ENCODE results near the gene GRIP1.

The GRIP1 gene

DNA sequence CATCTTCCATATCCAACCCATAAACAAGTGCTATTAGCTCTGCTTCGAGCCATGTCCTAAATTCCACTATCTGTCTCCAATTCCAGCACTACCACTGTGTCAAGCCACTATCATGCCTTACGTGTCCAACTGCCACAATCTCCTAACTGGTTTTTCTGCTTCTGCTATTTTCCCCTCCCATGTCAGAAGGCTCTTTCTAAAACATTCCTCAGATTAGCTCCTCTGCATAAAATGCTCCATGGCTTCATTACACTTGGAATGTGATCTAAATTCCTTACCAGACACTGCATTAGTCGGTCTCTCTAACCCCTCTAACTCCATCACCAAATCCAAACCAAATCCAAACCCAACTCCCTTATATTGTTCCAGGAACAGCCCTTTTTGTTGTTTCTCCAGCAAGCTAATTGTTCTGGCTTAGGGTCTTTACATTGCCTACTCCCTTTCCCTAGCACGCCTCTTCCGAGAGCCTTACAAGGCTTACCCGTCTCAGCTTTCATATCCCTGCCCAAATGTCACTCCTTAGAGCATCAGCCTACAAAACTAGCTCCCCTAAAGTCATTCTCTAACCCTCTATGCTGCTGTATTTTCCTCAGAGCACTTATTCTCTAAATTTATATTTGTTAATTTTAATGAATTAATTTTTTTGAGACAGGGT lies 236.8 kb downstream of the GRIP1 start:
- H3K4me1 Mint-ChIP-seq, result no peaks in the 10 kb centered on the region
- no peaks in the 10 kb centered on the region for H3K27me3 Mint-ChIP-seq
- H3K36me3 Mint-ChIP-seq, result no peaks in the 10 kb centered on the region
- H3K9me3 Mint-ChIP-seq, result no peaks in the 10 kb centered on the region
- no peak for DNase-seq
- CTCF ChIA-PET, result no interaction called here
- no peak overlapping the region for H3K4me3 Mint-ChIP-seq
- H3K27ac Mint-ChIP-seq, result no peak overlapping the region

DNA sequence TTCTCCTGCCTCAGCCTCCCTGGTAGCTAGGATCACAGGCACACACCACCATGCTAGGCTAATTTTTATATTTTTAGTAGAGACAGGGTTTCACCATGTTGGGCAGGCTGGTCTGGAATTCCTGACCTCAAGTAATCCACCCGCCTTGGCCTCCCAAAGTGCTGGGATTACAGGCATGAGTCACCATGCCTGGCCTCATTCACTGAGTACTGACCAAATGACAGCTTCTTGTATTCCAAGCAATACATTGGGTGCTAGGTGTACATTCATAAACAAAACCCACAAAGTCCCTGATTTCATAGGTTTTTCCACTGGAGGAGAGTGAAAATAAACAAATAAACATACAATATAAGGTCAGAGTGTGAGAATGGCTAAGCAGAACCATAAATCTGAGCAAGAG lies 240.3 kb downstream of the GRIP1 start:
- Mint-ChIP-seq H3K4me3 (no peak overlapping the region), H3K27ac (no peak overlapping the region)

GRCh38 chr12:66430106-66430505 lies 248.8 kb downstream of the GRIP1 start:
- Mint-ChIP-seq H3K9me3 (no peaks in the 10 kb centered on the region), H3K4me1 (no peaks in the 10 kb centered on the region), H3K27me3 (no peaks in the 10 kb centered on the region), H3K4me3 (no peak overlapping the region), H3K27ac (no peak overlapping the region), H3K36me3 (no peaks in the 10 kb centered on the region)
- no peak for DNase-seq
- CTCF ChIA-PET, result no interaction called here

More for the DNA sequence above, 240.3 kb downstream of the GRIP1 start:
- DNase-seq, result no peak
- Mint-ChIP-seq H3K9me3 (no peaks in the 10 kb centered on the region), H3K27me3 (no peaks in the 10 kb centered on the region), H3K4me1 (no peaks in the 10 kb centered on the region), H3K36me3 (no peaks in the 10 kb centered on the region)
- CTCF ChIA-PET, result no interaction called here

DNA sequence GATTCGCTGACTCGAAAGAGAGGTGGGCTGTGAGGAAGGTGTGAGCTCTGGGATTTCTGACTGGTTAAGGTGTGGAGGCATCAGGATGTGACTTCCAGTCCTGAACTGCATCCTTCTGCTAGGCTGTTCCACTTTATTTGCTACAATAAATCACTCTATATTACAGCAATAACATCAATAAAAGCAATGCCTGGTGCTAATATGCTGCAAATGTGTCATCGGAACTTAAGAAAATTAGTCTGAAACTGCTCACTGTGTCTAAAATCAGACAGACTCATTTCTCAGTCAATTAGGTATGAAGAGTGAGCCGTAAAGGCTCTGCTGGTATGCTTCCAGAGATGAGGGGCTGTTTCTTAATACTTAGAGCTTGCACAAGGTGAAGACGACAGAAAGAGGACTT lies 250.0 kb downstream of the GRIP1 start:
- no peak overlapping the region for H3K4me3 Mint-ChIP-seq
- H3K4me1 Mint-ChIP-seq, result no peaks in the 10 kb centered on the region
- H3K27ac Mint-ChIP-seq, result no peak overlapping the region
- H3K27me3 Mint-ChIP-seq, result no peaks in the 10 kb centered on the region
- peaks cover 4% of the 10 kb centered on the region for H3K9me3 Mint-ChIP-seq
- no peak for DNase-seq
- CTCF ChIA-PET, result no interaction called here
- H3K36me3 Mint-ChIP-seq, result no peaks in the 10 kb centered on the region

DNA sequence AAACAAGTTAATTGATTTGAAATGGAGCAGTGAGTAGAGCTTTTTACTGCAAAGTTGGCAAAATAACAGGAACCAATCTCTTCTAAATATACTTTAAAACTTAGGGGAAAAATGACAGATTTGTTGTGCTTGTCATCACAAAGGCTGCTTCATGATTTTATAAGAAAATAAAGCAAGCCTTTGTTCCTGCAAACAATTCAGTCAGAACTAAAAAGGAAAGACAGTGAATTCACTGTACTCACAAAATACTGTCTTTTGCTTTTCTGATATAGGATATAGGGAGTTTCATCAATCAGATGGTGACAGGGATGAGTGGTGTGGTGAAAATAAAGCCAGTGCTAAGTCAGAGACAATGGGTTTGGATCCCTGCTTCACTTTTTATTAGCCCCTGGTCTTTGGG lies 250.6 kb downstream of the GRIP1 start:
- Mint-ChIP-seq H3K4me3 (no peak overlapping the region), H3K27me3 (no peaks in the 10 kb centered on the region), H3K9me3 (peaks cover 4% of the 10 kb centered on the region), H3K4me1 (no peaks in the 10 kb centered on the region), H3K36me3 (no peaks in the 10 kb centered on the region), H3K27ac (no peak overlapping the region)
- DNase-seq, result no peak
- CTCF ChIA-PET, result no interaction called here

DNA sequence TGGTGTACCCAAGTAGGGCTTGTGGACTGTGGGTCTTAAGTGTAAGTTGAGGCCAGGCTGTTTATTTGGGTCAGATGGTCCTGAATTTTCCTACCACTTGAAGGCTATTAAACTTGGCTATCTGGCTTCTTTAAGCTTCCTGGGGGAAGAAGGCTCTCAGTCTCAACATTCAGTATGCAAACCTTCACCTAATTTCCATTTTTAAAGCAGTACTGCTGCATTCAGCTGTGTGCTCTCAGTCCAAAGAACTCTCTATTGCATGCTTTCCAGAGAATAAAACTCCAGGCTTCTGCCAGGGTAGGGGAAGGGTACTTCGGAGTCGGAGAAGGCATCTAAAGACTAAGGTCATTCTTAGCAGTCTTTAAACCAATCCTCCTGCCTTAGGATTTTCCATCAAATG lies 252.2 kb downstream of the GRIP1 start:
- CTCF ChIA-PET, result no interaction called here
- H3K36me3 Mint-ChIP-seq, result no peaks in the 10 kb centered on the region

DNA sequence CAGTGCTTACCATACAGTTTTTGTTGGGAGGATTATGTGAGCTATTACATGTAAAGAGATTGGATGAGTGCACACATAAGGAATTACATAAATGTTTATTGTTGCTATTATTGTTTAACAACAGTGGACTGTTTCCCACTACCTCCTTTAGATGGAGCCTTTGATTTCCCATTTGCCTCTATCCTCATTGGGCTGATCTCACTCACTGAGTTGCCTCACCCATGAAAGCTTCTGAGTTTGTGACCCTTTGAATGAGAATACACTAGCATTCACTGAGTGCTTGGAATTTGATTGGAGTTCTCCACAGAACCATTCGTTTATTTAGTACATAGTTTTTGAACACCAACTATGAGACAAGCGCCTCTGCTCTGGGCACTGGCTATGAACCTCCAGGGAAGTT lies 255.6 kb downstream of the GRIP1 start:
- Mint-ChIP-seq H3K36me3 (no peaks in the 10 kb centered on the region), H3K27ac (no peak overlapping the region), H3K9me3 (peaks cover 4% of the 10 kb centered on the region), H3K4me3 (no peak overlapping the region), H3K4me1 (no peaks in the 10 kb centered on the region), H3K27me3 (no peaks in the 10 kb centered on the region)
- DNase-seq, result no peak
- CTCF ChIA-PET, result no interaction called here

More for the DNA sequence above, 252.2 kb downstream of the GRIP1 start:
- H3K27me3 Mint-ChIP-seq, result no peaks in the 10 kb centered on the region
- H3K27ac Mint-ChIP-seq, result no peak overlapping the region
- no peak for DNase-seq
- H3K9me3 Mint-ChIP-seq, result peaks cover 4% of the 10 kb centered on the region
- no peaks in the 10 kb centered on the region for H3K4me1 Mint-ChIP-seq
- H3K4me3 Mint-ChIP-seq, result no peak overlapping the region

GRCh38 chr12:66418908-66419307 lies 260.0 kb downstream of the GRIP1 start:
- H3K27ac Mint-ChIP-seq, result no peak overlapping the region
- no peak overlapping the region for H3K4me3 Mint-ChIP-seq
- DNase-seq, result no peak
- no peaks in the 10 kb centered on the region for H3K9me3 Mint-ChIP-seq
- no peaks in the 10 kb centered on the region for H3K4me1 Mint-ChIP-seq
- no peaks in the 10 kb centered on the region for H3K36me3 Mint-ChIP-seq
- CTCF ChIA-PET, result no interaction called here
- peaks cover 10% of the 10 kb centered on the region for H3K27me3 Mint-ChIP-seq

- Mint-ChIP-seq H3K9me3 (no peaks in the 10 kb centered on the region), H3K27ac (no peak overlapping the region), H3K36me3 (no peaks in the 10 kb centered on the region), H3K27me3 (peaks cover 10% of the 10 kb centered on the region), H3K4me1 (no peaks in the 10 kb centered on the region), H3K4me3 (no peak overlapping the region)
- CTCF ChIA-PET, result no interaction called here
- DNase-seq, result no peak
These were observed 261.7 kb downstream of the GRIP1 start for GRCh38 chr12:66417217-66417616.

DNA sequence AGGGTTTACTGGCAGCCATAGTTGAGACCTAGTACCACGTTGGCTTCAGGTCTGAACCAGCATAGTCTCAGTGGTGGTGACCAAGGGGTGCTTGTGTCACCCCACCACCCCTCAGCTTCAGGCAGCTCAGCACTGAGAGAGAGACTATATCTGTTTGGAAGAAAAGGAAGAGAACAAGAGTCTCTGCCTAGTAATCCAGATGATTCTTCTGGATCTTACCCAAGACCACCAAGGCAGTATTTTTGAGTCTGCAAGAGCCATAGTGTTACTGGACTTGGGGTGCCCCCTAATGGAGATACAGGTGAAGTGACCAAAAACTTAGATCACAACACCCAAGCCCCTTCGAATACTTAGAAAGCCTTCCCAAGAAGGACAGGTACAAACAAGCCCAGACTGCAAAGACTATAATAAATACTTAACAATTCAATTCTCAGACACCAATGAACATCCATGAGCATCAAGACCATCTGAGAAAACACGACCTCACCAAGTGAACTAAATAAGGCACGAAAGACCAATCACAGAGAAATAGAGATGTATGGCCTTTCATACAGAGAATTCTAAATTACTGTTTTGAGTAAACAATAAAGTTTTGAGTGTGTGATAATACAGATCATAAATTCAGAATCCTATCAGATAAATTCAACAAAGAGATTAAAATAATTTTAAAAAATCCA lies 269.5 kb downstream of the GRIP1 start:
- H3K27me3 Mint-ChIP-seq, result peaks cover 5% of the 10 kb centered on the region
- peak; percentile 59 for DNase-seq
- no peaks in the 10 kb centered on the region for H3K4me1 Mint-ChIP-seq
- no peak overlapping the region for H3K4me3 Mint-ChIP-seq
- no peaks in the 10 kb centered on the region for H3K36me3 Mint-ChIP-seq
- no peak overlapping the region for H3K27ac Mint-ChIP-seq
- H3K9me3 Mint-ChIP-seq, result no peaks in the 10 kb centered on the region
- CTCF ChIA-PET, result interaction anchor here (0.6 to 7.0 kb wide), 16 partner anchors 12 to 278 kb away, joined by 3 to 90 read pairs (median 7); partner anchors contain the start of gene HELB

DNA sequence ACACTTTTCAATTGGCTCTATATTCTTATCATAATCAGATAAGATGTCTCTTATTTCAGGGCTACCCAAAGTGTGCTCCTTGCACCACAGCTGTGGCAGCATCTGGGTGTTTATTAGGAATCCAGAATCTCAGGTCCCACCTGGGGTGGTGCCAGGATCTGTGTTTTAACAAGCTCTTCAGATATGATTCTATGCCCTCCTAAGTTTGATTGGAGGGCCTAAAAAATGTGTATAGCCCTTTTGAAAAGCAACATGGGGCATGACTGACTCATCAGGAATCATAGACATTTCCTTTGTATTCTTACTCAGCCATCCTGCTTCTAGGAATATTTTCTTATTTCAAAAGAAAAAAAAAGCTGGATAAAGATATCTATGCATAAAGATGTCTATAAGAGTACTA lies 273.5 kb downstream of the GRIP1 start:
- Mint-ChIP-seq H3K36me3 (no peaks in the 10 kb centered on the region), H3K27ac (no peak overlapping the region), H3K4me3 (no peak overlapping the region), H3K27me3 (peaks cover 3% of the 10 kb centered on the region), H3K9me3 (no peaks in the 10 kb centered on the region), H3K4me1 (no peaks in the 10 kb centered on the region)
- no peak for DNase-seq
- CTCF ChIA-PET, result interaction anchor here (1.2 to 7.0 kb wide), 5 partner anchors 53 to 260 kb away, joined by 3 to 90 read pairs (median 3); no protein-coding TSS in a partner anchor

DNA sequence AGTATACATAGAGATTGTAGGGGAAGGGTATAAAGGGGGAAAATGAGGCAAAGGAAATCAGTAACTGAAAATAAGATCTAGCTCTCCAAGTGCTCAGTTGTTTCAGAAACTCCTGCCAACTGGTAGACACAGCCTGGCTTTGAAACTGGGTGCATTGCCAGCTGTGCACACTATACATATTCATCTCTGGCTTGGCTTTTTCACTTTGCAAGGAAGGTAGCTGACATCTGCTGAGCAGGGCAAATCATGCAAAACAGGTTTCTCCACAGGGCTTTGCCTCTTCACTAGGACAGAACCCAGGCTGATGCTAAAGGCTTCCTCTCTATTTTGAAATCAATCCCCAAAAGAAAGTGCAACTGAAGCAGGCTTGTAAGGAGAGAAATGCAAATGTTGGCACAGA lies 275.1 kb downstream of the GRIP1 start:
- Mint-ChIP-seq H3K27me3 (peaks cover 3% of the 10 kb centered on the region), H3K4me3 (no peak overlapping the region), H3K4me1 (no peaks in the 10 kb centered on the region), H3K27ac (no peak overlapping the region), H3K36me3 (no peaks in the 10 kb centered on the region), H3K9me3 (no peaks in the 10 kb centered on the region)
- CTCF ChIA-PET, result interaction anchor here (3.4 kb wide), 1 partner anchor 133 kb away, joined by 18 read pairs; no protein-coding TSS in a partner anchor
- DNase-seq, result no peak

GRCh38 chr12:66399911-66400306 lies 279.0 kb downstream of the GRIP1 start:
- Mint-ChIP-seq H3K4me3 (no peak overlapping the region), H3K36me3 (no peaks in the 10 kb centered on the region)
- CTCF ChIA-PET, result interaction anchor here (0.9 kb wide), 1 partner anchor 9 kb away, joined by 3 read pairs; no protein-coding TSS in a partner anchor

GRCh38 chr12:66398931-66399910 lies 279.7 kb downstream of the GRIP1 start:
- Mint-ChIP-seq H3K4me1 (peaks cover 4% of the 10 kb centered on the region), H3K36me3 (no peaks in the 10 kb centered on the region), H3K27me3 (peaks cover 28% of the 10 kb centered on the region), H3K9me3 (no peaks in the 10 kb centered on the region), H3K27ac (no peak overlapping the region), H3K4me3 (no peak overlapping the region)
- DNase-seq, result no peak
- CTCF ChIA-PET, result interaction anchor here (0.6 to 1.2 kb wide), 3 partner anchors 9 to 932 kb away, joined by 3 to 5 read pairs (median 3); no protein-coding TSS in a partner anchor

More at GRCh38 chr12:66399911-66400306, 279.0 kb downstream of the GRIP1 start:
- no peak for DNase-seq
- Mint-ChIP-seq H3K27ac (no peak overlapping the region), H3K4me1 (no peaks in the 10 kb centered on the region), H3K27me3 (peaks cover 24% of the 10 kb centered on the region), H3K9me3 (no peaks in the 10 kb centered on the region)
